Activated B cell treated with CpG ODN at 0.5 μM for 24 hours (primary cell): ENCODE measurements around the gene TARP.

Experiments used
- ATAC-seq: fragments of 200-7000 bp; cut with Tn5 transposase; one replicate; pipeline ENCODE4 v1.10.0; 2021; ENCODE audit warnings: low read depth, mild to moderate bottlenecking, moderate library complexity
- CTCF ChIA-PET: fragments of 350-600 bp; sonication (Branson Sonifier 250); formaldehyde crosslinking; loops from one replicate; lab custom pipeline; 2021; ENCODE audit warnings: antibody characterized with exemption; lab: Charles Lee
- POLR2A ChIA-PET: fragments of 350-600 bp; sonication (Branson Sonifier 250); formaldehyde crosslinking; loops from one replicate; lab custom pipeline; 2021; ENCODE audit warnings: antibody characterized with exemption; lab: Charles Lee
- DNase-seq: peaks from one replicate; pipeline ENCODE4 v3.0.0; 2022
- H3K27ac Mint-ChIP-seq: one replicate; pipeline ENCODE4 v1.8.0; 2020; ENCODE audit warnings: mixed read lengths
- H3K27me3 Mint-ChIP-seq: one replicate; pipeline ENCODE4 v1.8.0; 2021; ENCODE audit warnings: mixed read lengths
- H3K36me3 Mint-ChIP-seq: one replicate; pipeline ENCODE4 v1.8.0; 2021; ENCODE audit warnings: low read depth, mixed read lengths
- H3K4me1 Mint-ChIP-seq: one replicate; pipeline ENCODE4 v1.8.0; 2021; ENCODE audit warnings: mixed read lengths
- H3K4me3 Mint-ChIP-seq: one replicate; pipeline ENCODE4 v1.8.0; 2020; ENCODE audit warnings: mild to moderate bottlenecking, mixed read lengths
- H3K9me3 Mint-ChIP-seq: one replicate; pipeline ENCODE4 v1.8.0; 2020; ENCODE audit warnings: mixed read lengths
- CTCF ChIP-seq: fragments of 200-600 bp; IDR thresholded peaks from one replicate; pipeline ENCODE4 v1.8.0; 2022; ENCODE audit warnings: antibody characterized with exemption, mild to moderate bottlenecking
- intact Hi-C: fragments of 100-400 bp; cut with micrococcal nuclease; formaldehyde crosslinking; loops from one replicate; pipeline ENCODE4 v1.15.1; 2024

The TARP gene

GRCh38 chr7:38321050-38321449 is 47.6 kb upstream of the TARP start:
- Mint-ChIP-seq H3K9me3 (no peaks in the 10 kb centered on the region), H3K27ac (no peak overlapping the region), H3K4me1 (no peaks in the 10 kb centered on the region), H3K36me3 (no peaks in the 10 kb centered on the region), H3K4me3 (no peak overlapping the region), H3K27me3 (peaks cover 20% of the 10 kb centered on the region)
- ChIA-PET CTCF (interaction anchor here (0.9 to 1.3 kb wide), 2 partner anchors 14 to 53 kb away, joined by 3 read pairs; no protein-coding TSS in a partner anchor), POLR2A (no interaction called here)
- intact Hi-C loops = no loop called here
- ATAC-seq = no peak
- DNase-seq = no peak
- no peak for TF ChIP-seq CTCF

GRCh38 chr7:38319873-38320272 is 46.4 kb upstream of the TARP start:
- no peak for ATAC-seq
- Mint-ChIP-seq H3K4me1 (no peaks in the 10 kb centered on the region), H3K27ac (no peak overlapping the region), H3K9me3 (no peaks in the 10 kb centered on the region), H3K36me3 (no peaks in the 10 kb centered on the region), H3K4me3 (no peak overlapping the region), H3K27me3 (peaks cover 15% of the 10 kb centered on the region)
- intact Hi-C loops = loop anchor here (2.0 kb wide), 1 partner anchor 213 kb away; no protein-coding TSS in a partner anchor
- TF ChIP-seq CTCF = no peak
- POLR2A ChIA-PET = no interaction called here
- CTCF ChIA-PET = interaction anchor here (1.0 to 1.7 kb wide), 2 partner anchors 16 to 213 kb away, joined by 3 to 7 read pairs; no protein-coding TSS in a partner anchor
- DNase-seq = no peak

- no peak for DNase-seq
- POLR2A ChIA-PET = no interaction called here
- TF ChIP-seq CTCF = no peak
- no peaks in the 10 kb centered on the region for H3K4me1 Mint-ChIP-seq
- H3K36me3 Mint-ChIP-seq = no peaks in the 10 kb centered on the region
- H3K4me3 Mint-ChIP-seq = no peak overlapping the region
- no peak overlapping the region for H3K27ac Mint-ChIP-seq
- peak; percentile 45 for ATAC-seq
- CTCF ChIA-PET = interaction anchor here (0.9 to 1.7 kb wide), 5 partner anchors 16 to 212 kb away, joined by 3 to 7 read pairs (median 3); no protein-coding TSS in a partner anchor
- H3K27me3 Mint-ChIP-seq = peaks cover 13% of the 10 kb centered on the region
- H3K9me3 Mint-ChIP-seq = no peaks in the 10 kb centered on the region
- intact Hi-C loops = loop anchor here (2.0 kb wide), 1 partner anchor 212 kb away; no protein-coding TSS in a partner anchor
Observed at GRCh38 chr7:38318803-38319416, 45.5 kb upstream of the TARP start.

GRCh38 chr7:38318241-38318640 is 44.8 kb upstream of the TARP start:
- DNase-seq (no peak), ATAC-seq (no peak)
- Mint-ChIP-seq H3K36me3 (no peaks in the 10 kb centered on the region), H3K4me1 (no peaks in the 10 kb centered on the region), H3K27ac (no peak overlapping the region), H3K9me3 (no peaks in the 10 kb centered on the region), H3K27me3 (peaks cover 10% of the 10 kb centered on the region), H3K4me3 (no peak overlapping the region)
- ChIA-PET CTCF (interaction anchor here (0.9 to 1.0 kb wide), 2 partner anchors 17 to 102 kb away, joined by 3 to 5 read pairs; no protein-coding TSS in a partner anchor), POLR2A (no interaction called here)
- intact Hi-C loops = loop anchor here (2.0 kb wide), 1 partner anchor 211 kb away; no protein-coding TSS in a partner anchor
- no peak for TF ChIP-seq CTCF

GRCh38 chr7:38317515-38317914 is 44.1 kb upstream of the TARP start:
- DNase-seq (no peak), ATAC-seq (no peak)
- Mint-ChIP-seq H3K9me3 (no peaks in the 10 kb centered on the region), H3K36me3 (no peaks in the 10 kb centered on the region), H3K4me3 (no peak overlapping the region), H3K4me1 (peaks cover 2% of the 10 kb centered on the region), H3K27ac (no peak overlapping the region), H3K27me3 (peaks cover 10% of the 10 kb centered on the region)
- CTCF ChIA-PET = no interaction called here
- intact Hi-C loops = no loop called here
- TF ChIP-seq CTCF = no peak
- POLR2A ChIA-PET = no interaction called here
